HG02642 (cell line): Measurements from ENCODE around the gene MERTK.
"Not testable (repeated sequence)": the region's sequence is repeated elsewhere in the genome, so short reads cannot be mapped to it uniquely, and the experiment has no call there.

Experiments used
- ATAC-seq: cut with Tn5 transposase; IDR thresholded peaks from one replicate; pipeline ENCODE4 v1.9.1; 2021; ENCODE audit warnings: mild to moderate bottlenecking; ENCODE audit not compliant: unreplicated experiment, poor library complexity

The MERTK gene

DNA sequence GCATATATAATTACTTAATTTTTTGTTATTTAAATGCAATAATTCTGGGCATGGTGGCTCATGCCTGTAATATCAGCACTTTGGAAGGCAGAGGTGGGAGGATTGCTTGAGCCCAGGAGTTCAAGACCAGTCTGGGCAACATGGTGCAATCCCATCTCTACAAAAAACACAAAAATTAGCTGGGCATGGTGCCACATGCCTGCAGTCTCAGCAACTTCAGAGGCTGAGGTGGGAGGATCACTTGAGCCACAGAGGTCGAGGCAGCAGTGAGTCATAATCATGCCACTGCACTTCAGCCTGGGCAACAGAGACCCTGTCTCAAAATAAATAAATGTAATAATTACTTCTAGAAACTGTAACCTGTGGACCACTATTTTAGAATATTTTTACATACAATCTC, 135.2 kb downstream of the MERTK start:
- no peak for ATAC-seq

DNA sequence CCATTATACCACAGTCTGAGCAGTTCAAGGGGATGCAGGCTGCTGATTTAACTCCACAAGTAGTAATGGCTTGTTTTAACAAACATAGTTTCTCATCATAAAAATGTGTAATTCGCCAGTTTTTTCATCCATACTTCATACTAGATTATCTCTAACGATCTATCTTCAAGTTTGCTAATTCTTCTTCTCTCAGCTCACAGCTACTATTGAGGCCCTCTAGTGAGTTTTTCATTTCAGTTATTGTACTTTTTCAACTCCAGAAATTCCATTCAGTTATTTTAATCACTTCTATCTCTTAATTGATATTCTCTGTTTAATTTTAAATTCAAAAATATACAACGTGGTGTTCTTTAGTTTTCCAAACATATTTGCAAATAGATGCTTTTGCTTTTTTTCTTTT, 136.5 kb downstream of the MERTK start:
- ATAC-seq = no peak

DNA sequence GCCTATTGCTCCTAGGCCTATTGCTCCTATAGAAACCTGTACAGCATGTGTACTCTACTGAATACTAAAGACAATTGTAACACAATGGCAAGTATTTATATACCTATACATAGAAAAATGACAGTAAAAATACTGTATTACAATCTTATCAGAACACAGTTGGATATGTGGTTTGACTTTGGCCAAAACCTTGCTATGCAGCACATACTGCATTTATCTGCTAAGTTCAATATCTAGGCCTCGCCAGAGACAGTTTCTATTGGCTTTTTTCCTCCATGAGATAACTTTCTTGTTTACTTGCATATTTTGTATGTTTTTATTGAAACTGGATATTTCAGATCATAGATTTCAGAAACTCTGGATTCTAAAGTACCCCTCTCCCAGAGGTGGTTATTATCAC, 137.4 kb downstream of the MERTK start:
- ATAC-seq = no peak

DNA sequence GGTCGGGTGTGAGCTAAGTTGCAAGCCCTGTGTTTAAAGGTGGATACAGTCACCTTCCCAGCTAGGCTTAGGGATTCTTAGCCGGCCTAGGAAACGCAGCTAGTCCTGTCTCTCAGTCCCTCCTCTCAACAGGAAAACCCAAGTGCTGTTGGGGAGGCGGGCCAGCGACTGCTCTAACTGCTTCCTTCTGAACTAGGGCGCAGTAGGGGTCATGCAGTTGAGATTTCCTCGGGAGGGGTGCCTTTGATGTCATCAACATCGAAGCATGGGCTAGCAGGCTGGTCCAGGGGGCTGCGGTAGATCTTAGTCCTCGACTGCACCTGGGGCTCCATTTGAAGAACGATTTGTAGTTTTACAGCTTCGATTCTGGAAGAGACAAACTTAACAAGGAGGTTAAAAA, 141.1 kb downstream of the MERTK start:
- not testable (repeated sequence) for ATAC-seq

DNA sequence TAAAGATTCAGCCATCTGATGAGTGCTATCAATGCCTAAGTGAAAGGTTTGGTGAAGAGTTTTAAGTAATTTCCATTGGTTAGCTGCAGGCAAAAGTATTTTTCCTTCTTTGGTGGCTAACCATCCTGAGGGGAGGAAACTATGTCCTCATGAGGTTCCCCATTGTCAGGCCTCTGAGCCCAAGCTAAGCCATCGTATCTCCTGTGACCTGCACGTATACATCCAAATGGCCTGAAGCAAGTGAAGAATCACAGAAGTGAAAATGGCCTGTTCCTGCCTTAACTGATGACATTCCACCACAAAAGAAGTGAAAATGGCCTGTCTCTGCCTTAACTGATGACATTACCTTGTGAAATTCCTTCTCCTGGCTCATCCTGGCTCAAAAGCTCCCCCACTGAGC, 141.7 kb downstream of the MERTK start:
- ATAC-seq = not testable (repeated sequence)

DNA sequence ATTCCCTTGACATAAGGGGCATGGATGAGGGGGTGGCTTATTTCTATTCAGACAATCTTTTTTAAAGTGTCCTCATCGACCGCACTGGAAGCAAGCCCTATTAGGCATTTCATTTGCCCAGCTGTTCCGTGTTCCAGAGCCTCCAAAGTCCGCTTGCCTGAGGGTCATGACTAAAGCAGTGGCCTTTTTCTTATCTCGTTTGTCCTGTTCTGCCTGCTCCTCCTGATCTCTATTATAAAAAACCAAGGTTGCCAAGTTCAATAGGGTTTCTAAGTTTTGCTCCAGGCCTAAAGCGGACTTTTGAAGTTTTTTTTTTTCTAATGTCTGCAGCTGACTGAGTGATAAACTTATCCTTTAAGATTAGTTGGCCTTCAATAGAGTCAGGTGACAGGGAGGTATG, 143.1 kb downstream of the MERTK start:
- ATAC-seq = not testable (repeated sequence)

DNA sequence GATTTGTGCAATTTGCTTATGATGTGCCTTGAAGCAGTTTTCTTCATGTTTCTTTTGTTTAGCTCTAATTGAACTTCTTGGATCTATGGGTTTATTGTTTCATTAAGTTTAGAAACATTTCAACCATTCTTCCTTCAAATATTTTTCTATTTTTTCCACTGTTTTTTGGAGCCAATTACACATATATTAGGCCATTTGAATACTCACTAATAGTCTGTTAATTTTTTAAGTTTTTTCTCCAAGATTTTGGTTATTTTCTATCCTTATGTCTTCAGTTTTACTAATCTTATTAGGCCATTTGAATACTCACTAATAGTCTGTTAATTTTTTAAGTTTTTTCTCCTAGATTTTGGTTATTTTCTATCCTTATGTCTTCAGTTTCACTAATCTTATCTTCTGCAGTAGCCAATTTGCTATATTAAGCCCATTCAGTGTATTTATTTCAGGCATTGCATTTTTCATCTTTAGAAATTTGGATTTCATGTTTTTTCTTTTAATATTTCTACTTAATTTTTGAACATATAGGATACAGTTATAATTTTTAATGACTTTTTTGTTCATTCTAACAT, 147.1 kb downstream of the MERTK start:
- no peak for ATAC-seq

DNA sequence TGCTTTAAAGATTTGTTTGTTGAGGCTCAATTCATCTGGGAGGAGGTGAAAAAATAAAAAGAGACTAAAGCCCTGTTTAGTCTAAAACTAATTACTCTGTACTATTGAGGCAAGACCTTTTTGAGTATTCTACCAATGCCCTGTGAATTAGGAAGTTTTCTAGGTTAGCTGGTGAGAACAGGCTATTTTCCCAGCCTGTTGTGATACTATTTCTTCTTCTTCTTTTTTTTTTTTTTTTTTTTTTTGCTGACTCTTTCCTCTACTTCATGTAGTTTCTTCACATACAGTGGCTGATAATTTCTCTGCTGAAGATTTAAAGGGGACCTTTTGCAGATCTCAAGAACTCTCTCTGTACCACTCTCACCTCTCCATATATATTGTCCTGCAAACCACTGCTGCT, 147.8 kb downstream of the MERTK start:
- ATAC-seq = no peak

DNA sequence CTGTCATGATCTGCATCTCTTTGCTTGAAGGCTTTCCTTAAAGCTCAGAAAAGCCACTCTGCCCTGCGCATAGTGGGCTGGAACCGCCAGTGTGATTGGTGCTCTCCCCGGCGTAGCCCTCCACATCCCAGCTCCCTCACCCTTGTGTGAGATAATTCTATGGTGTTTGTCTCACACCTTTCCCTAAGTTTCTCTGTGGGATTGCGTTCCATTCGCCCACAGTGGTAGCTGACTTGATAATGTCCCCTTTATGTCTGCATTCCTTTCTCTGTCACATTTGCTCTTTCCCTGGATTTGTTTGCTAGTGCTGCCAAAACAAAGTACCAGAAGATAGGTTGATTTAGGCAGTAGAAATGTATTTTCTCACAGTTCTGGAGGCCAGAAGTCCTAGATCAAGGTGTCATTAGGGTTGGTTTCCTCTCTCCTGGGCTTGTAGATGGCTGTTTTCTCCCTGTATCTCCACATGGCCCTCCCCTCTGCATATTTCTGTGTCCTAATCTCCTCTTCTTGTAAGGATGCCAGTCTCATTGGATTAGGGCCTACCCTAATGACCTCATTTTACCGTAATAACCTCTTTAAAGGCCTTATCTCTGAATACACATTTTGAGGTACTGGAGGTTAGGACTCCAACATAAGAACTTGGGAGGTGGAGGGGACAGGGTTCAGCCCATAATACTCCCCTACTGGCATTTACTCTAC, 149.3 kb downstream of the MERTK start:
- no peak for ATAC-seq

DNA sequence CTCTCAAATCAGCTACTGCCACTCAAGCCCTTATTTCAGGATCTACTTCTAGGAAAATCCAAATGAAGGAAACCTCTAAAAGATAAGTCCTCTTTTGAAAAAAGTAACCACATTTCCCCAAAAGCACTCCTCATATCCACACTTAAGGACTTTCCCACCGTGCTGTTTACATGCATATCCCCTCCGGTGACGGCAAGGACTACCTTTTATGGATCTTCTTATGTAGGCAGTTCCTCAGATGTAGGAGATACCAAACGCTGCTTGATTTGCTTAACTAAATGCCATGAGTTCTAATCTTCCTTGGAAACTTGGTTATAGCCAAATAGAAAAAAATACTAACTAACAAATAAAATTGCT, 149.8 kb downstream of the MERTK start:
- no peak for ATAC-seq

DNA sequence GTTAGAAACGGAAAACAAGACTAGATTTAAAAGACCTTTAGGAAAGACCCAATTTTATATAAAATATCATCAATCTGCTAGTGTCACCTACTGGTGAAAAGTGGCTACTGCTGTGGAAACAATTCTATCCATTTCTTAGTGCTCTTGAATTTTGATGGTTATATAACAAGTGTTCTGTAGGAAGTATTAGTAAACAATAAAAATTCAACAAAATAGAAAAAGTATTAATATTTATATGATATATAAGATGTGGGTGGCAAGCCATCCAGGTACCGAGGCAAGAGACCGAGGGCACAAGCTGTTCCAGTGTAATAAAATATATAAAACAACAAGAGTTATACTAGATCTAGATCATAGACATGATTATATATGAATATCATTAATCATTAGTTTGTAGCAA, 150.5 kb downstream of the MERTK start:
- no peak for ATAC-seq

DNA sequence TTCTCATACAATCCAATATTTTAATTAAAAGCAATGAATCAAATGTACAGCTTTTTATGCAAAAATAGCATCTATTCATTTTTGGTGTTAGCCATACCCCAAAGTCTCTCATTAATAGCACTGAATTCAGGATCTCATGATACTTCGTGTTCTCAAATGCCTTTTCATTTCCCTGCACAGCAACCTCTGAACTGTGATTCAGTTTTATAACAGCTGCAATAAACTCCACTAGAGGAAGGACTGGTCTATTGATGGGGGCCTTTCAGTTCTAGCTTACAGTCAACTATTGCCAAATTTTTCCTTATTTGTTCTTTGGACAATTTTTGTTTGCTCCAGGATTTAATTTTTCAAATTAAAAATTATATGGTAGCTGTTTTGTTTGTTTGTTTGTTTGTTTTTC, 151.9 kb downstream of the MERTK start:
- ATAC-seq = no peak

DNA sequence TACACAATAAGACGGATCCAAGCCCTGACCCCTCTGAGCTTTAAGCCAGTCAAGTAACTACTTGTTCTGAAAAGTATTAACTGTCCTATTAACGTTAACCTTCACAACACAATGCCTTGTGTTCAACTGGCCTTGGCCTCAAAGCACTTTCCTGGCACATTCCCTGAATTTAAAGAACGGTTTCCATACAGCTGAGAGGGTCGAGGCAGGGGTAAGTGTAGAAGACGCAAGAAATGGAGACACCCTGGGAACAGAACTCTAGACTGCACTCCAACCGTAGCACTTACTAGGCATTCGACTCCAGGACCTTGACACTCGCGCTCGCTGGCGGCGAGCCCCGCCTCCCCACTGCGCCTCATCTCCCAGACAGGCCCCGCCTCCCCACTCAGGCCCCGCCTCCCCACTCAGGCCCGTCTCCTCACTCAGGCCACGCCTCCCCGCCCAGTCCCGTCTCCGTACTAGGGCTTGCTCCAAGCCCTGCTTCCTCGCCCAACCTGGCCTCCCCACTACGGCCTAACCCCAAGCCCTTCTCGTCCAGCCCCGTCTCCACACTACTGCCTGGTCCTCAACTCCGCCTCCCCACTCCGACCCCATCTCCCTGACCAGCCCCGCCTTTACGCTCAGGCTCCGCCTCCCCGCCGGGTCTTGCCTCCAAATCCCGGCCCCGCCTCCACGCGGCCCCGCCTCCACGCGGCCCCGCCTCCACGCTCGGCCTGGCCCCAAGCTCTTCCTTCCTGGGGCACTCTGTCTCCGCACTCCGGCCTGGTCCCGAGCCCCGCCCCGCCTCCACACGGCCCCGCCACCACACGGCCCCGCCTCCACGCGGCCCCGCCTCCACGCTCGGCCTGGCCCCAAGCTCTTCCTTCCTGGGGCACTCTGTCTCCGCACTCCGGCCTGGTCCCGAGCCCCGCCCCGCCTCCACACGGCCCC, 155.8 kb downstream of the MERTK start:
- peak; percentile 72 for ATAC-seq

DNA sequence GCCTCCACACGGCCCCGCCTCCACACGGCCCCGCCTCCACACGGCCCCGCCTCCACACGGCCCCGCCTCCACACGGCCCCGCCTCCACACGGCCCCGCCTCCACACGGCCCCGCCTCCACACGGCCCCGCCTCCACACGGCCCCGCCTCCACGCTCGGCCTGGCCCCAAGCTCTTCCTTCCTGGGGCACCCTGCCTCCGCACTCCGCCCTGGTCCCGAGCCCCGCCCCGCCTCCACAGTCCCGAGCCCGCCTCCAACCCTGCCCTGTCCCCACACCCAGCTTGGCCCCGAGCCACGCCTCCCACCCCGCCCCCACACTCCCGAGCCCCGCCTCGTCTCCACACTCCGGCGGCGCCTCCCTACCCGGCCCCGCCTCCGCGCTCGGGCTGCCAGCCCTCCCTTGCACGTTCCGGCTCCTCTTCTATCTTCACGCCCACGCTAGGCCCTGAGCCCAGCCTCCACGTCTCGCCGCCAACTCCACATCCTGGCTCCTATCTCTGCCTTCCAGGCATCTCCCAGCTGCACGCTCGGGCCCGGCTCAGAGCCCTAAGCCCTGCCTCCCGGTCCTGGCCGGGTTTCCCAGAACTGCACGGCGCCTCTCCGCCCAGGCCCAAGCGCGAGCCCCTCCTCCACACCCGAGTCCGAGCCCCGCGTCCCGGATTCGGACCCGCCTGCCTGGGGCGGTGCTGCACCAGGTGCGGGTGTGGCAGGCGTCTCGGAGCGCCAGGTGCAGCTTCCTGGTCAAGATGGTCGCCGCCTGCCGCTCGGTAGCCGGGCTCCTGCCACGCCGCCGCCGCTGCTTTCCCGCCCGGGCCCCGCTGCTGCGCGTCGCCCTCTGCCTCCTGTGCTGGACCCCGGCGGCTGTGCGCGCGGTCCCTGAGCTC, 156.7 kb downstream of the MERTK start, which contains the start of gene TMEM87B:
Gene TMEM87B (plus strand): TSS at position 423 of the 883 bp plus-strand sequence. CDS start 323 bp downstream, at position 746.
- ATAC-seq = peak; percentile 62

DNA sequence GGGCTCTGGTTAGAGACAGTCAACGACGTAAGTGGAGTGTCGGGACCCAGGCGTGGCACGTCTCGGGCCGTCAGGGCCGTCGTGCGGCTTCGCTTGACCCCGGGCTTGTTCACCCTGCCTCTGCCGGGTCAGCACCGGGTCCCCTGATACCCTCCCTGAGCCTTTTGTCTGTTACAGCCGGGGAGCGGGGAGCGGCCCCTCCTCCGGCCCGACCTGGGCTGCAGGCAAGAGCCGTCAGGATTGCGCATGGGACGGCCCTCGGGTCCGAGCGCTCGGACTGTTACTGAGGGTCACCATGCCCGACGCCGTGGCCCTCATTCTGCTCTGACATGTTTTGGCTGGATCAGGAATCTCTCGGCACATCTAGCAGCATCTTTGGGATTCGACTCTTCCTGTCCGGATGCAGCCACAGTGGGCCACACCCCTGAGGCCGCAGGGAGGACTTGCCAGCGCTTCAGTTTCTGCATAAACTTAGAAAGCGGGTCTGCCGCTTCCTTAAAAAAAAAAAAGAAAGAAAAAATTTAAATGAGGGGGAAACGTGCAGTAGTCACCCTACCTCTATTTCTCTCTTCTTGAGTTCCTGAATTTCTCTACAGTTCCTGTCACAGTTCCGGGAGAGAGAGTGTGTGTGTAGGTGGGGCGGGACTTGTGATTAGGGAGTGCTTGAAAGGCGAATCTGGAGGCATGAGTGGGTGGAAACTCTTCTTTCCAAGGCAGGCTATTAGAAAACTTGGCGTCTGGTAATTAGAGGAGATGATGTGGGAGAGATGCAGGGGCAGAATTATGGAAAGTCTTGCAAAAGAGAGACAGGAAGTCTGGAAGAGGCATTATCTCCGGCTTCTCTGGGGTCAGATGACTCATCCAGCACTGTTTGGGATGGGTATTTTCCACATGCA, 157.6 kb downstream of the MERTK start:
- ATAC-seq = peak; percentile 1

DNA sequence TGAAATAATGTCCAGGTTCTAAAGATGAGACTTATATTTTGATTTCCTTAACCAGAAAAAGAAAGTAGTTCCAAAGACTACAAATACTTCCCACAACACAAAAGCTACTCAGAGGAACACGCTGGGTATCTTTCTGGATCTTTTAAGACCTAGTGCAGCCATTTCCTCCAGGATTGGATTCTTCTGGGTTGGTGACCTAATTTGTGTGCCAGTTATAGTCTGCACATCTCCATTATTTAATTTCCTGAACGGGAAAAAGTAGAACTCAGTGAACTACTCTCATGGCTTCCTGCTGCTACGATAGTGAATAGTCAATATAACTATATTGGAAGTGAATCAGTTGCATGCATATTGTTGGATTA, 158.2 kb downstream of the MERTK start:
- no peak for ATAC-seq

DNA sequence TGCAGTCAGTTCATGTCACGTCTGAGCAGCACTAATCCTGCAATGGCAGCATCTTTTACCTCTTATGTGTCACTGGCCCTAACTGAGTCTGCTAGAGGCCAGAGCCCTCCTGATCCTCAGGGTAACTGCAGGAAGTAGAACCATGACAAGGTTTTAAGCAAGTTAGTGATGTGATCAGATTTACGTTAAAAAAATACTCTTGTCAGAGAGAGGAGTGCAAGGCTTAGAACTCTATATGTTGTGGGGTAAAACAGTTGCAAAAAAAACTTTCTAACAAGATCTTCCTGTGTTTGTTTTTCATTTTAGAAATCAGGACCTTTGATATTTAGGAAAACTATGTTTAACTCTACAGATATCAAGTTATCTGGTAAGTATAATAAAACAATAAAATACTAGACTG, 161.3 kb downstream of the MERTK start:
- no peak for ATAC-seq

DNA sequence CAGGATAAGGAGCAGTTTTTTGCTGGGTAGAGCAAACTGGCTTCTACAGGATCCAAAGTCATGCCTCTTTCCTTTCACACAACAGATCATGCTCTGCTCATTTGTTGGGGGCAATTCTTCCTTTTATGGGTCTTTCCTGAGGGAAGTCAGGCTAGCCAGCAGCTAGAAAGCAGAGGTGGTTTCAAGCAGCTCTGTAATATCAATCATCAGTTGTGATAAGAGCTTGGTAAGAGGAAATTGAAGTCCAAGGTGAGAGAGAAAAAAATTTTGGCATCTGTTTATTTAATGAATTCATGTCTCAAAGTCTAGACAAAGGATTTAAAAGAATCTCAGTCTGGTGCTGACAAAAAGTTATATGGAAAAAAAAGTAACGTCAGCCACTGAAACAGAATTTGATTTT, 162.9 kb downstream of the MERTK start:
- no peak for ATAC-seq

DNA sequence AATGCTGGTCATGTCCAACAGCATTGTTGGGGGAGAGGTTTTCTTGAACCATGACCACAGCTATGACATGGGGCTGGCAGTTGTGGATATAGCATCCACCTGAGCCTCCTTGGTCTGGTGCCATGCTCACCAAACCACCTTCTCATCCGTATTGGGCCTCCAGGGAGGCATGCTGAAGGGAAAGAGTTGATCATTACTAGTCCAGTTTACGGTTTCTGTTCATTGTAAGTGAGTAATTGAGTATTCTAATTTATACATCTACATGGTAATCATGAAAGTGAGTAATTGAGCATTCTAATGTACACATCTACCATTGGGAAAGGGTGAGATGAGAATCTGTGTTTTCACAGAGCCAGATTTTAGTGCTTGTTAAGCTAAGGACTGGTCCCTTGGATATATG, 163.4 kb downstream of the MERTK start:
- ATAC-seq = no peak
